ENCODE measurements around the gene SCN8A.

- TF ChIP-seq GATA2 (IDR thresholded peaks at IDR 0.05; ENCODE audit: low read depth, low read length) (no peak), GATA3 (IDR thresholded peaks at IDR 0.05; ENCODE audit: low read depth, low read length) (no peak)
Observed at GRCh38 chr12:51826881-51827280, 235.8 kb downstream of the SCN8A start.
